Esophagus squamous epithelium (tissue), 4 donors: ENCODE measurements around the gene EVA1C.

Experiments
- POLR2A ChIP-seq, 4 donors: fragments of 450-650 bp; IDR thresholded peaks; one replicate each; pipeline ENCODE4 v1.6.1; 2017; ENCODE audit warnings: antibody characterized with exemption in 4 of 4, mild to moderate bottlenecking in 4 of 4, moderate library complexity in 3 of 4
- TF ChIP-seq, protein P1 (sequence below), 6 experiments: fragments of 450-650 bp in 4 of 6; fragments of 200-600 bp in 2 of 6; sonication (generic) in 2 of 6; IDR thresholded peaks; one replicate each; pipeline ENCODE4 v1.5.1; 2016 to 2019; ENCODE audit warnings: antibody characterized with exemption in 6 of 6, mild to moderate bottlenecking in 4 of 6, moderate library complexity in 4 of 6

DNA sequence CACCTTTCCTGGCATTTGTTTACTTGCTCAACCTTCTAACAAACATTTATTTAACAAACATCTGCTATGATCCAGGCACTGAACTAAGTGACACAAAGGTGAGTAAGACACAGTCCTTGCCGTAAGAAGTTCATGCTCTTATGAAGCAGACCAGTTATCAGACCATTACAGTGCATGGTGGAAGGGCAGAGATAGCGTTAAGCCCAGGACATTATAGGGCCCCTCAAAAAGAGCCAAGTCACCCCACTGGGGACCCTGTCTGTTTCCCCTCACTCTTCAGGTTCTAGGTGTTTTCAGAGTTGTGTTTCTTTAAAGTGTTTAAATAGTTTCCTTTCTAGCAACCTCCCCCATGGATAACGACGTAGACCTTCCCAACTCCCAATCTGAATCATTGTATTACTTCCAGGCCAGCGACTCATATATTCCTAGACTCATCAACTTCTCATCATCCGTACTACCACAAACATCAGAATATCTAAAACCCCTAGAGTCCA lies 133.5 kb downstream of the EVA1C start:
- TF ChIP-seq, protein P1, sequence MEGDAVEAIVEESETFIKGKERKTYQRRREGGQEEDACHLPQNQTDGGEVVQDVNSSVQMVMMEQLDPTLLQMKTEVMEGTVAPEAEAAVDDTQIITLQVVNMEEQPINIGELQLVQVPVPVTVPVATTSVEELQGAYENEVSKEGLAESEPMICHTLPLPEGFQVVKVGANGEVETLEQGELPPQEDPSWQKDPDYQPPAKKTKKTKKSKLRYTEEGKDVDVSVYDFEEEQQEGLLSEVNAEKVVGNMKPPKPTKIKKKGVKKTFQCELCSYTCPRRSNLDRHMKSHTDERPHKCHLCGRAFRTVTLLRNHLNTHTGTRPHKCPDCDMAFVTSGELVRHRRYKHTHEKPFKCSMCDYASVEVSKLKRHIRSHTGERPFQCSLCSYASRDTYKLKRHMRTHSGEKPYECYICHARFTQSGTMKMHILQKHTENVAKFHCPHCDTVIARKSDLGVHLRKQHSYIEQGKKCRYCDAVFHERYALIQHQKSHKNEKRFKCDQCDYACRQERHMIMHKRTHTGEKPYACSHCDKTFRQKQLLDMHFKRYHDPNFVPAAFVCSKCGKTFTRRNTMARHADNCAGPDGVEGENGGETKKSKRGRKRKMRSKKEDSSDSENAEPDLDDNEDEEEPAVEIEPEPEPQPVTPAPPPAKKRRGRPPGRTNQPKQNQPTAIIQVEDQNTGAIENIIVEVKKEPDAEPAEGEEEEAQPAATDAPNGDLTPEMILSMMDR (IDR thresholded peaks at IDR 0.05) = no peak
- no peak for TF ChIP-seq POLR2A (IDR thresholded peaks at IDR 0.05)
